ENCODE measurements around the gene PTER. TPM values are rescaled to one million over a fixed set of nuclear protein-coding genes. Genes with fewer than 3 reads are reported as not detected.

PTER gene
- total RNA-seq, 3 donors from 2014 or later, result 18.4 to 30.3 (median 22.6) TPM

- no peaks in the 10 kb centered on the region for H3K27me3 ChIP-seq
Observed at GRCh38 chr10:16445770-16446469, 9.1 kb downstream of the PTER start.

GRCh38 chr10:16449454-16449853 lies 12.6 kb downstream of the PTER start:
- Histone ChIP-seq H3K27ac (no peak overlapping the region), H3K4me1 (no peaks in the 10 kb centered on the region), H3K4me3 (no peak overlapping the region), H3K27me3 (no peaks in the 10 kb centered on the region), H3K36me3 (no peaks in the 10 kb centered on the region), H3K9me3 (no peaks in the 10 kb centered on the region)
- no peak for TF ChIP-seq CTCF (IDR thresholded peaks at IDR 0.05)
- TF ChIP-seq POLR2AphosphoS5 (IDR thresholded peaks at IDR 0.05), result no peak
- no peak for TF ChIP-seq POLR2A (IDR thresholded peaks at IDR 0.05)
- intact Hi-C loops (cut with DNase I; ENCODE audit: low total_unique reads), result no loop called here
- no peak for DNase-seq (ENCODE audit: low spot score in 2 of 2)

More at GRCh38 chr10:16445770-16446469, 9.1 kb downstream of the PTER start:
- Histone ChIP-seq H3K27ac (no peak overlapping the region), H3K9me3 (no peaks in the 10 kb centered on the region), H3K4me3 (no peak overlapping the region), H3K4me1 (peaks cover 0 to 6% of the 10 kb centered on the region in 2 donors), H3K36me3 (no peaks in the 10 kb centered on the region)
- intact Hi-C loops (cut with DNase I; ENCODE audit: low total_unique reads), result no loop called here
- no peak for DNase-seq (ENCODE audit: low spot score in 2 of 2)
- TF ChIP-seq POLR2A (IDR thresholded peaks at IDR 0.05), result no peak
- no peak for TF ChIP-seq POLR2AphosphoS5 (IDR thresholded peaks at IDR 0.05)
- no peak for TF ChIP-seq CTCF (IDR thresholded peaks at IDR 0.05)

GRCh38 chr10:16458166-16458955 lies 21.6 kb downstream of the PTER start:
- Histone ChIP-seq H3K4me3 (no peak overlapping the region), H3K9me3 (no peaks in the 10 kb centered on the region)
- no peak for DNase-seq (ENCODE audit: low spot score in 2 of 2)

GRCh38 chr10:16459423-16459939 lies 22.7 kb downstream of the PTER start:
- DNase-seq (ENCODE audit: low spot score in 2 of 2), result no peak
- TF ChIP-seq POLR2AphosphoS5 (IDR thresholded peaks at IDR 0.05) (no peak), POLR2A (IDR thresholded peaks at IDR 0.05) (no peak), CTCF (IDR thresholded peaks at IDR 0.05) (no peak)
- intact Hi-C loops (cut with DNase I; ENCODE audit: low total_unique reads), result no loop called here
- no peak overlapping the region for H3K4me3 ChIP-seq
- H3K4me1 ChIP-seq, result no peaks in the 10 kb centered on the region
- H3K27me3 ChIP-seq, result no peaks in the 10 kb centered on the region
- no peaks in the 10 kb centered on the region for H3K9me3 ChIP-seq
- H3K27ac ChIP-seq, result no peak overlapping the region
- no peaks in the 10 kb centered on the region for H3K36me3 ChIP-seq

More at GRCh38 chr10:16458166-16458955, 21.6 kb downstream of the PTER start:
- no peaks in the 10 kb centered on the region for H3K27me3 ChIP-seq
- intact Hi-C loops (cut with DNase I; ENCODE audit: low total_unique reads), result no loop called here
- TF ChIP-seq CTCF (IDR thresholded peaks at IDR 0.05), result no peak
- H3K27ac ChIP-seq, result no peak overlapping the region
- H3K36me3 ChIP-seq, result no peaks in the 10 kb centered on the region
- no peaks in the 10 kb centered on the region for H3K4me1 ChIP-seq

GRCh38 chr10:16466001-16466400 lies 29.2 kb downstream of the PTER start:
- H3K36me3 ChIP-seq, result no peaks in the 10 kb centered on the region
- H3K27ac ChIP-seq, result no peak overlapping the region
- no peak overlapping the region for H3K4me3 ChIP-seq
- no peaks in the 10 kb centered on the region for H3K4me1 ChIP-seq
- intact Hi-C loops (cut with DNase I; ENCODE audit: low total_unique reads), result no loop called here
- no peak for DNase-seq (ENCODE audit: low spot score in 2 of 2)
- TF ChIP-seq CTCF (IDR thresholded peaks at IDR 0.05), result no peak
- no peak for TF ChIP-seq POLR2A (IDR thresholded peaks at IDR 0.05)
- TF ChIP-seq POLR2AphosphoS5 (IDR thresholded peaks at IDR 0.05), result no peak
- H3K9me3 ChIP-seq, result no peaks in the 10 kb centered on the region
- no peaks in the 10 kb centered on the region for H3K27me3 ChIP-seq
